Stimulated activated CD8-positive, alpha-beta memory T cell treated with anti-CD3 and anti-CD28 coated beads, Interleukin-7, amount 100 ng/mL, for 24 hours (primary cell): ENCODE measurements around the gene AREG.

ENCODE experiments used
- DNase-seq: peaks from one replicate; pipeline ENCODE4 v3.0.0-alpha.2; 2020; ENCODE audit warnings: low read depth

The AREG gene

DNA sequence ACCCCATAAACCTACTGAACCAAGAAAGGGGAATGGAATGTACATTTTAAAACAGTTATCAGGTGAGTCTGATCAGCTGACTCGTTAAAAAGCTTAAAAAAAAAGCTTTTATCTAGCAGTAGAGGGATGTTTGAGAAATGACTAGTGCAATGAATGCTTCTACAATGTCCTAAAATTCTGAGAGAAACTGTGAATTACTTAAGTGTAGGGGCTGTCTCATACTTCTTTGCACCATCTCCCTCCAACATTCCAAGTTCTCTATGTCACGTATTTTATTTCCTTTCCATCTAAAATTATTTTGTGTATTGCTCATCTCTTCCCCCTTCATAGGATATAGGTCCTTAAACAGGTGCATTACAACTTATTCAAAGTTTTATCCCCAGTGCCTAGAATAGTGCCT lies 11.9 kb upstream of the AREG start:
- no peak for DNase-seq

DNA sequence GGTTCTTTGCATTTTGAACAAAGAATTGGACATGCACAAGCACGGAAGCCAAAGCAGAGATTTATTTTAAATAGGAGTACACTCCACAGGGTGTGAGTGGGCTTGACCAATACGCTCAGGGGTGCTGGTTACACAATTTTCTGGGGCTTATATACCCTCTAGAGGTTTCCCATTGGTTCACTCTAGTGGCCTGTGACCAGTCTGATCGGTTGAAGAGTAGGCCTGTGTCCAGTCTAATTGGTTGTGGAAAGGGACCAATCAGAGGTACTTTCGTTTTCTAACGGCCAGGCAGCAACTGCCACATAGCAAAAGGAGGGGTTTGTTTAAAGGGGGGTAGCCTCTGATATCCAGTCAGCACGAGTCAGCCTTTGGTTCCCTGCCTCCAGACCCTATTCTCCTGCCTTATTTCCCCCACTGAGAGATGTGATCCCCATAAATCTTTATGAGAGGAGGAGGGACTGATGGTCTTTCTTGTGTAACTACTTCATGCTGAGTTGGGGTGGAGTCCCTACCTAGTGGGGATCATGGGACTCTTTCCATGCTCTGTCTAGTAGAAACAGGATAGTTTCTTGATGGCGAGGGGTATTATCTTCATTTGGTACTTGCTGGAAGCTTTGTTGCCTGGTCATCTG lies 11.3 kb upstream of the AREG start:
- no peak for DNase-seq

DNA sequence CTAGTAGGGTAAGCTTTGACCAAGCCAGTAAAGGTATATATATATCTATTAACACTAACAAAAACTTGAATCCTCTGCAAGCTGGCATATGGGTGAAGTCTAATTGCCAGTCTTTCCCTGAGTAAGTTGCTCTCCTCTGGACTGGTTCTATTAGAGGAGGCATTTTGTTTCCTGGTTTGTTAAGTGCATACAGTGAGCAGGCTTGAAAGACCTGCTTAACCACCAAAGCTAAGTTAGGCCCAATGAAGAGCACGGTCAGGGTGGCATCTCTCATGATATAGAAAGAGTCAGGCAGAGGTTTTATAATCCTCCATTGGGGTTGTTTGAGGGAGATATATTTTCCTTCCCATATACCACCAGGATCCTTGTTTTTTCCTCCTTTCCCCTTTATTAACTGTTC lies 9.6 kb upstream of the AREG start:
- no peak for DNase-seq

DNA sequence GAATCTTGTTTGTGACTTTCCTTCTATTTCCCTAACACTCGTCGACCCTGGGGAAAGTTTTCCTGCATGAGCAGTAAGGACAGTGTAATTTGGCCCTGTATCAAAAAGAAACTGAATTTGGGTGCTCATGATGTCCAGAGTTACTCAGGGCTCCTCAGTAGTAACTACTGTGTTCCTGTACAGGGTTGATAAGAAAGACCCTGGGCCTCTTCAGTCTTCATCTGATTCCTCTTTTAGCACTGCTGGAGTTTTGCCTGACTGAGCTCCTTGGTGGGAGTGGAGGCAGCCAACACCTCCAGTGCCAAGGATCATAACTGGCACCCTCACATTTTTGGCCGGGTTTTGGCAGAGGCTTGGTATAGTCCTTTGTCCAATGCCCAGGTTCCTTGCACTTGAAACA lies 7.1 kb upstream of the AREG start:
- DNase-seq = no peak

DNA sequence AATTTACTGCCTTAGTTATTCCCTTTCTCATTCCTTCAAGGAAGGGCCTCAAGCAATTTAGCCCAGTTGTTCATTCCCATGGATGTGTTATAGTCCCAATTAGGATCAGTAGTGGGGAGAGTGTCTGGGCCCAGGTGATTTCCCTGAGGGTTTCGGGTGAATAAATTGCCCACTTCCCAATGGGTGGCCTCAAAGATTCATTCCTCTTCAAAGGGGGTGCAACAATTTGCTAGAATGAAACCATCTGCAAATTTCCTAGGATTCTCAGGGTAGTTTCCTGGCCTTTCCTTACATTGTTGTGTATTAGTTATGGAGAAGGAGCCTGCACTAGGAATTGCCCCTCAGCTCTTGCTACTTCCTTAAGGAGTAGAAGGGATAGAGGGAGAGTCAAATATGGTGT lies 6.3 kb upstream of the AREG start:
- no peak for DNase-seq

DNA sequence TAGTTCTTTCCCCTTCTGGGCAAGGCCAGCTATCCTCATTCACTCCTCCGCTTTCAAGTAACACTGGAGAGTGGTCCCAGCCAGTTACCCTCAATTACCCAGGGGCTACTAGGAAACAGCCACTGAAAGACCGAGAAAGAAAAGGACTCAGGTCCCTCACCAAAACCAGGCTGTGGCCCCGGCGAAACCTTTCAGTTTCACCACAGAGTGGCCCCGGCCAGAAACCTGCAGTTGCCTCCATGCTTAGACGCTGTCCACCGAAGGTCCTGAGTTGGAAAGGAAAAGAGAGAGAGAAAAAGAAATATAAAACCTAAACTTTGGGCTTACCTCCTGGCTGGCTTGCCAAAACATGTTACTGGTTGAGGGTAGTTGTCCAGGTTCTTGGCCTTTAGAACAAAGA lies 5.0 kb upstream of the AREG start:
- no peak for DNase-seq

DNA sequence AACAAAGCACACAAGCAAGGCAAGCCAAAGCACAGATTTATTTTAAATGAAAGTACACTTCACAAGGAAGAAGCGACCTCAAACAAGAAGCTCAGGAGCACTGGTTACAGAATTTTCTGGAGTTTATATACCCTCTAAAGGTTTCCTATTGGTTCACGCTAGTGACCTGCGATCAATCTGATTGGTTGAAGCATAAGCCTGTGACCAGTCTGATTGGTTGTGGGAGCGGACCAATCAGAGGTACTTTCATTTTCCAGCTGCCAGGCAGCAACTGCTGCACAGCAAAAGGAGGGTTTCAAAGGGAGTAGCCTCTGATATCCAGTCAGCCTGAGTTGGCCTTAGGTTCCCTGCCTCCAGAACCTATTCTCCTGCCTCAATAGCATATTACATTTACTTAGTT lies 4.6 kb upstream of the AREG start:
- no peak for DNase-seq

DNA sequence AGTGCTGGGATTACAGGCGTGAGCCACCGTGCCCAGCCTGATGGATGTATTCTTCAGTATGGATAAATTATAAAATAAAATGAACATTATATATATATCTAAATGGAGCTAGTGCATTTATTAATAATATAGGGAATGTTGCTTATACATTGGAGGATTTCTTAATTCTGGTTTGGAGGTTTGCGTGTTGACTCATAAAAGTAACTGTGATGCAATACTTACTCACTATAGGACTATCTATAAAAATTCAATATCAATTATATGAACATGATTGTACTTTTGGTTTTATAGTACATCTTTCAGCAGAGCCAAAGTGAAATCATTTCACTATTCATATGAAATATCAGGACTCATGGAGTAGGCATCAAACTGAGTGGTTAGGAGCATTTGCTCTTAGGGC lies 3.2 kb upstream of the AREG start:
- no peak for DNase-seq

DNA sequence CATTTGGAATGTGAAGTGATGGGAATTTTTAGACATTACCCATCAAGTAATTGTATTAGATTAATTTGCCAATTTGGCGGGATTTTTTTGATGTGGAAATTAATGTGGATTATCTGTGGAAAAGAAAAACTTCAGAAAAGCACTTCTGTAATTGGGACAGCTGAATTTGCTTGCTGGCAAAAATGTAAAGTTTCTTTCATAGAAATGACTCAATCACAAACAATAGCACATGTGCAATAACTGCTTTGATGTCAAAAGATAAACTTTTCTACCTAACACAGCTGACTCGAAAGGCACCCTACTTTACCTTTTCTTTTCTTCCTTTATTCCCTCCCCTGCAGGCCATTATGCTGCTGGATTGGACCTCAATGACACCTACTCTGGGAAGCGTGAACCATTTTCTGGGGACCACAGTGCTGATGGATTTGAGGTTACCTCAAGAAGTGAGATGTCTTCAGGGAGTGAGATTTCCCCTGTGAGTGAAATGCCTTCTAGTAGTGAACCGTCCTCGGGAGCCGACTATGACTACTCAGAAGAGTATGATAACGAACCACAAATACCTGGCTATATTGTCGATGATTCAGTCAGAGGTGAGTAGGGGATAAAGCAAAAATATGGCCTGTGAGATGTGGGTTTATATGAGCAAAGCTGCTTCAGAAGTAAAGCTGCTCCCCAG lies 1.4 kb downstream of the AREG start:
- no peak for DNase-seq

DNA sequence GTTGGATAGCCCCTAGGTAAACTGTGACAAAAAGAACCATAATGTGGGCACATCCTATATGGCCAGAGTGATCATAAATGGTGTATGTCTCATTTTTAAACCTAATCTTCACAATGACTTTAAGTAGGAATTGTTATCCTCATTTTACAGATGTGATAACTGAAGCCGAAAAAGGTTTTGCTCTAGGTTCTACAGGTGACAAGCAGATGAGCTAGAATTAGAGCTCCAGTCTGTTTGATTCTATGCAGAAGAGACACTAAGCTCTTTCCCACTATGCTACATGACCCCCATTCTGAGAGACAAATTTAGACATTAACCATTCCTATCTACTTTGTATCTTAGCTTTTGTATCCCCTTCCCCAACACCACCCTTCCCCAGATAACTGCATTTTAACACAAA lies 2.0 kb downstream of the AREG start:
- DNase-seq = no peak

DNA sequence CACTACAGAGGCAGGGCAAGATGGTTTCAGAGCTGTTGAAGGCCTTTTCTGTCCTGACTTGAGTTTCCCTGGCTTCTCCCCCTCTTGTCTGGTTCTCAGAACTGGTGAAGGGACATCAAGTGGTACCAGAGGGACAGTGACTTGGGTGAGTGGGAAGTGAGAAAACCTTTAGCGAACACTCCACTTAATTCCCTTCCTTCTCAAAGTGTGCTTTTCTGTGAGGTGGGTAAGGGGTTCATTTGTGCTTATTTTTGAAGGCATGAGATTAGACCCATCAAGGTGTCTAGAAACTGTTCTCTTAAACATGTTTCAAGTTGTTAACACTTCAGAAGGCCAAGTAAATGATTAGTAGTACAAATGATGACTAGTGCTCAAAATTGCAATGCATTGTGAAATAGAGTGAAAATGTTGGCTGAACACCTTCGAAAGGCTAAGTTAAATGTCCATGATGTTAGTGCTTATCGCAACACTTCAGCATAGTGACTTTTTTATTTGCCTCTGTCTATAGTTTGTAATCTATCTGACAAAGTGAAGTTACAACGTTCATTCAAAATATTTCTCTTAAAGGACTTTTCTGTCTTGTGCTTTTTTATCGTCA lies 2.8 kb downstream of the AREG start:
- no peak for DNase-seq

DNA sequence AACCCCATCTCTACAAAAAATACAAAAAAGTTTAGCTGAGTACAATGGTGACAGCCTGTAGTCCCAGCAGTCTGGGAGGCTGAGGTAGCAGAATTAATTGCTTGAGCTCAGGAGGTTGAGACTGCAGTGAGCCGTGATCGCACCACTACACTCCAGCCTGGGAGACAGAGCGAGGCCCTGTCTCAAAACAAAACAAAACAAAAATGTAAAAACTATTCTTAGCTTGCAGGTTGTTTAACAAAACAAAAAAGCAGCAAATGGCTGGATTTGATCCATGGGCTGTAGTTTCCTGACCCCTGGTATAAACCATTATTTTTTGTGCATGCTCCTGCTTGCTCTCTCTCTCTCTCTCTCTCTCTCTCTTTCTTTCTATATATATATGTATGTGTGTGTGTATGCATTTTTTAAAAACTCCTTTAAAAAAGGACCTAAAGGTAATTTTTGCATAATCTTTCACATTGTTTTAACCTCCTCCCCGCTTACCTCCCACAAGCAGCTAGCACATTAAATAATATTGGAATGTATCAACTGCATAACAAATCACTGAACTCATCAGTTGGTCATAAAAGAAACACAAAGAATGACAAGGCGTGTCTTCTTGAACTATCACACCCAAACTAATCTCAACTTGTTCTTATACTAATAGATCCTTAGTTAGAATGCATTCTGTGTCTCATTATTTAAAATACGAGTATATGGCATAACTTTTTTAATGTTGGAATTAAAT lies 4.8 kb downstream of the AREG start:
- DNase-seq = no peak

DNA sequence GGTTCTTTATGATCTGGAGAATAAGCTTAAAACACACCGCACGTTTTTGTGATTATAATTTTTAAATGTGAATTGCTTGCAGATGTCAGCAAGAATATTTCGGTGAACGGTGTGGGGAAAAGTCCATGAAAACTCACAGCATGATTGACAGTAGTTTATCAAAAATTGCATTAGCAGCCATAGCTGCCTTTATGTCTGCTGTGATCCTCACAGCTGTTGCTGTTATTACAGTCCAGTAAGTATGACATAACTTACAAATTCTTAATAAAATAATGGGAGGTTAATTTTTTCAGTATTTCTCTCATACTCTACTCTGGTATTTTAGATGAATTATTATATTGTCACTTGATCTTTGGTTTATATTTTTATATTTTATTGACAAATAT lies 5.4 kb downstream of the AREG start:
- DNase-seq = no peak

DNA sequence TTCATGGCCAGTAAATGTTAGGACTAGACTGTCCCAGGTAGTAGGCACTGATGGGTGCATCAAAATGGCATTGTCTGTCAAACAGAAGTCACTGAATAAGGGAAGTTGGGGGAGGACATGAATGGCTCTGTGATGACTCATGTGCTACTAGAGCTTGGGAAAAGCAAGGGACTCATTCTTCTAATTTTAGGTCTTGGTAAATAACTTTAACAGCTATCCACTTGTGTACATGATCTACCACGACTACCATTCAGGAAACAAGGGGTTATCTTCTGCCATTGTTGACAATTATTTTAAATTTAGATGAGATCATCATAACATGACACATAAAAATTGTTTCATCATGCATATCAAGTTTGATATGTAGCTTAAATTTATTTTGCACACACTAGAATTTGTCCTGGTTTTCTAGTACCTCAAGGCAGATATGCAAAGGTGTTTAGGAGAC lies 6.3 kb downstream of the AREG start:
- no peak for DNase-seq

DNA sequence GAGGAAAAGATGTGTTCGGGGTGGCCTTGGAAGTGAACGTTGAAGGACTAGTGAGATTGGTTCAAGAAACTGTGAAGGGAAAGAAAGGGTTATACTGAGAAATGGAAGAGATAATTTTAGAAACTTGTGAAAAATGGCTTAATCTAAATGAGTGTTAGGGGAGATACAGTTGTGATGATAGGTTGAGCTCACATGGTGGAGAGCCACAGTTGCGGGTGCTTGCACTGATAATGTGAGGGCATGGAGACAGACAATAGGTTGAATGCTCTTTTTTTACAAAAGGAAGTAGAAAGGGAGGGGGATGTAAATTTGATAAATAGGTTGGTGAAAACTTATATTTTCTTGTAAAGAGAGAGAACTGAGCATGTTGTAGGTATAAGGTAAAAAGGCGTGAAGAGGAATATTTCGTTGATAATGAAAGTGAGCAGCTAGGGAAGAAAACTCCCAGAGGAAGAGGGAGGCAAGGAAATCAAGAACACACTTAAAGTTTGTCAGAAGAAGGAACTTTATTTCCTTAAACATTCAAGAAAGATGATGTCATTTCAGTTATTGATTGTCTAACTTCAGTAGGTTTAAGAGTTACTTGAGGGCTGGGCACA lies 8.2 kb downstream of the AREG start:
- DNase-seq = no peak

DNA sequence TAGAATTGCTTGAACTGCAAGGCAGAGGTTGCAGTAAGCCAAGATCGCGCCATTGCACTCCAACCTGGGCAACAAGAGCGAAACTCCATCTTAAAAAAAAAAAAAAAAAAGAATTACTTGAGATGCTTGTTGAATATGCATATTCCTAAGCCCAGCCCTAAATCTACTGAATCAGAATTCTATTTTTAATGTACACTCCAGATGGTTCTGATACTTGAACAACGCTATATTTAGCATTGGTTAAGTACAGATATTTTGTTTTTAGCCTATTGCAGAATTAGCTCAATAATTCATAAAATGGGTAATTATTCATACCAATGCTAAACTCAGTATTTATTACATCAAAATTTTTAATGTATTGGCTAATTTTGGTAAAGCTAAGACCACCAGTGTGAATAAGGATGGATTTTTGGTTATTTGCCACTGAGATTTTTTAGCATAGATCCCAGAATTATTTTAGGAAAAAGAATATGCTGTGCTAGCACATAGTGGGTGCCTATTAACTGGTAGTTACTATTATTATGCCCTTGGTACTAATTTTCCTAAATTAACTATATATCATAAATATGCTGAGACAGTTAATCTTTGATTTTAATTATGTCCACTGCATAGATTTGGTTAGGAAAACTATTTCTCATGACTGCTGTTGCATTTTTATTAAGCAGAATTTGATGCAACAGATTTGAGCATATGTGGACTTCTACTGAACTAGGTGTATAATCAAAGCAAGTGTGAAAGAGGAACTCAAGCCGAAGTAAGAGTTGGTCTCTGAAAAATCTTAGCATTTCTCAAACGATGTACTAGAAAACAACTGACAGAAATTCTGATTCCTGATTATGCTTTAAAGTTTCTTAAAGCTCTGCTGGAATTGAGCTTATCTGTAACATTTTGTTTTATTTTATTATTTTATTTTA lies 9.2 kb downstream of the AREG start:
- DNase-seq = no peak

DNA sequence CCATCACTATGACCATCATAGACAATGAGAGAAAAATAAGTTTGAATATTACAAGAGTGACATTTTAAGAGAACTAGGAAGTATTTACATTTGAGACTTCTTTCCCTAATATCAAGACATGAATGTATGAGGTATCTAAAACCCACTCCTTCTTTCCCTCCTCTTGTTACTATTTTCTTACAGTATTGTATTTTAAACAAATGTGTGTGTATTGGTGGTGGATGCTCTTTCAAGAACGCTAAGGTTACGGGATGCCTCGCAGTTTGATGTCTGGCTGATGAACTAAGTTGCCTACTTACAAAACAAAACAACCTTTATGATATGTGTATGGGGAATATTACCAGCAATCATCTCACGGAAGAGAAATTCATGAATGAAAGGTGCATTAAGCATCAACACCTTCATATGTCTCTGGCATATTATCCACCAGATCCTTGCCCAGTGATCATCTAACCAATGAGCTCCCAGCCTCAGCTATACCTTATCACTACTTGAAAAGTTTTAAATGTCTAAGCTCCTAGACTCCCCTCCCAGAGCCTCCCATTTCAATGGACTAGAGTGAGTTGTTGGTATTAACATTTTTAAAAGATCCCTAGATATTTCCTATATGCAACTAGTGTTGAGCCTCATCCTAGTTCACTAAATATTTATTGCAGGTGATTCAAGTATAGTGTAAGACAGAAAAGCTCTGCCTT lies 10.6 kb downstream of the AREG start:
- DNase-seq = no peak

DNA sequence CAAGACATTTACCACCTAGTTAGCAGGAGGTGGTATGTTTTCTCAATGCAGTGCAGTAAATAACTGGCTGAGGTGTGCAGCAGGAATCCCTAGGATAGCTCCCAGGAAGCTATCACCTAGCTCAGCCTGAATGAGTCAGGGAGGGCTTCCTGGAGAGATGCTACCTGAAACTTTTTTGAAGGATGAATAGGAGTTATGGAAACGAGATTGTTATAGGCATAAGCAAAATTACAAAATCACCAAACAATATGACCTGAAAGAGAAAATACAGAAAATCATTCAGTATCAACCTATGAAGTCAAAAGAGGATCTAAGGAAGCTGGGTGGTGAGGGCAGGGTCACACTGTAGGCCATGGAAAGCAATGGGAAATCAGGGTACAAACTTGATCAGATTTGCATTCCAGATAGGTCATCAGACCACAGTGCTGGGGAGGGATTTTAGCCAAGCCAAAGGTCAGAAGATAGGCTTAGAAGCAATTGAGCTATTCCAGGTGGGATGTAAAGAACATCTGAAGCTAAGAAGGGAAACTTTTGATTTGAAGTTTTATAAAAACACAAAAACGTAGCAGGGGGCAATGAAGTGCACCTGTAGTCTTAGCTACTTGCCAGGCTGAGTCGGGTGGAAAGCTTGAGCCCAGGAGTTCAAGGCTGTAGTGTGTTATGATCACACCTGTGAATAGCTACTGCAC lies 11.3 kb downstream of the AREG start:
- DNase-seq = no peak

DNA sequence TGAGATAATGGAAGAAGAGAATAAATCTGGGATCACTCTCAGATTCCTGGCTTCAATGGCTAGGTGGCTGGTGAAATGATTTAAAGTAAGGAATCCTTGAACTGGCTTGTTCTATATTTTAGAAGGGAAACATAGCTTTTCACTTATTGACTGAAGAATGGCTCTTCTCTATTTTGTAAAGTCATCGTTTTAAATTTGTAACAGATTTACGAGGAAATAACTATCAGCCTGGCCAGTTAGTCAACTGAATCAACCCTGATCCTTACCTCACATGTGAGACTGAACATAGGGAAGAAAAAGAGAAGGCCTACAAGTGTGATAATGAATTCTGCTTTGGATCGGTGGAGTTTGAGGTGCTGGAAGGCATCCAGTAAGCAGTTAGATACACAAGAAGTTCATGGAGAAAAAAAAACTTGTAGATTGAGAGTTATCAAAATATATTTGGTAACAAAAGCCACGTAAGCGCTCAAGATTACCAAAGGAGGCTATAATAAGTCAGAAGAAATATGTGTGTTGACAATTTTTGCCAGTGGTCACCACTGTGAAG lies 12.0 kb downstream of the AREG start:
- DNase-seq = no peak

DNA sequence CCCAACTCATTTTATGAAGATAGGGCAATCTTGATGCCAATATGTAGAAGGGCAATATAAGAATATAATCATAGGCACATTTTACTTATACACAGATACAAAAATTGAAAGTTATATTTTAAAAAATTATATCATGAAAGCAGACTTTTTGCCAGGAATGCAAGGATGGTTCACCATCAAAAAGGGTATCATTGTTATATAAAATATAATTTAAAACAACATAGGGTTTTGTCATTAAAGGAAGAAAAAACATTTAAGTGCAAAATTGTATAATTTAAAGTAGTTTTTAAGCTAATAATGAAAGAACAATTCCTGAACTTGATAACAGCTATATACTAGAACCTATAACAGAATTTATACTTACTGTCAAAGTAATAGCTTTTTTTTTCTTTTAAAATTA lies 15.9 kb downstream of the AREG start:
- DNase-seq = no peak
